Sigmoid colon (tissue), 7 donors: ENCODE results near the gene MYO1G. TPM values are rescaled to one million over a fixed set of nuclear protein-coding genes. Genes with fewer than 3 reads are reported as not detected.

ENCODE experiments used
- DNase-seq: peaks from one replicate; pipeline ENCODE4 v3.0.0-alpha.2; 2019
- H3K27ac ChIP-seq, 4 donors: fragments of 200-600 bp; sonication (generic); one replicate each; pipeline ENCODE4 v1.5.1; 2016 to 2019; ENCODE audit warnings: mild to moderate bottlenecking in 1 of 4
- H3K27me3 ChIP-seq, 3 donors: fragments of 200-600 bp; sonication (generic); one replicate each; pipeline ENCODE4 v1.5.1; 2019; ENCODE audit warnings: mild to moderate bottlenecking in 1 of 3
- H3K36me3 ChIP-seq, 4 donors: fragments of 200-600 bp; sonication (generic); one replicate each; pipeline ENCODE4 v1.5.1; 2016 to 2019
- H3K4me1 ChIP-seq, 4 donors: fragments of 200-600 bp; sonication (generic); one replicate each; pipeline ENCODE4 v1.5.1; 2017 to 2019
- H3K4me3 ChIP-seq, 4 donors: fragments of 200-600 bp; sonication (generic); one replicate each; pipeline ENCODE4 v1.5.1; 2017 to 2019; ENCODE audit warnings: mild to moderate bottlenecking in 2 of 4, moderate library complexity in 1 of 4
- H3K9me3 ChIP-seq, 4 donors: fragments of 200-600 bp in 3 of 4; sonication (generic) in 3 of 4; one replicate each; pipeline versions ENCODE4 v1.5.1 to v1.6.1; 2013 to 2019
- CTCF ChIP-seq, 4 experiments: fragments of 450-650 bp in 3 of 4; fragments of 200-600 bp in 1 of 4; IDR thresholded peaks; one replicate each; pipeline ENCODE4 v1.5.1; 2016 to 2019; ENCODE audit warnings: antibody characterized with exemption in 4 of 4, mild to moderate bottlenecking in 3 of 4, moderate library complexity in 2 of 4
- EP300 ChIP-seq, 4 donors: sonication (generic); formaldehyde crosslinking; IDR thresholded peaks; one replicate each; pipeline ENCODE4 v1.6.1; 2017; ENCODE audit warnings: antibody characterized with exemption in 4 of 4
- POLR2A ChIP-seq, 2 donors: fragments of 450-650 bp; IDR thresholded peaks; one replicate each; pipeline ENCODE4 v1.6.1; 2016; ENCODE audit warnings: antibody characterized with exemption in 2 of 2, mild to moderate bottlenecking in 2 of 2, moderate library complexity in 2 of 2
- POLR2AphosphoS5 ChIP-seq, 4 donors: sonication (generic); formaldehyde crosslinking; IDR thresholded peaks; one replicate each; pipeline ENCODE4 v1.6.1; 2017; ENCODE audit warnings: antibody characterized with exemption in 4 of 4
- WGBS, 2 donors: extraction: QIAGEN DNeasy Blood & Tissue Kit; methylation state at CpG; one replicate each; pipeline ENCODE4 v1.1.7; 2013; 5-methylcytosine and 5-hydroxymethylcytosine counted together
- intact Hi-C: fragments of 100-400 bp; cut with DNase I; formaldehyde crosslinking; loops from one replicate; pipeline ENCODE4 v1.15.1; 2023
- polyA plus RNA-seq, 3 donors: library from polyadenylated mRNA; stranded (reverse); fragments of 200-250 nt; gene quantifications; one replicate each; pipeline ENCODE4 v1.2.3, GENCODE V29; 2013
- total RNA-seq, 4 donors: library from RNA; depleted of rRNA; stranded (reverse); fragments of >200 nt; gene quantifications; one replicate each; pipeline ENCODE4 v1.1.0, GENCODE V29; 2016
- donor health status: healthy with polysubstance abuse.
- donor health status: Bipolar disorder and iron deficiency.
- donor health status: healthy.

MYO1G gene
- total and polyA plus RNA-seq, 7 donors = 1.1 to 19.5 (median 2.4) TPM

GRCh38 chr7:44977304-44977958 lies 1.4 kb downstream of the MYO1G start:
- WGBS, 2 donors = 32 to 50% methylated on average over 8 of the region's 8 CpGs
- no peak for TF ChIP-seq CTCF (IDR thresholded peaks at IDR 0.05)
- TF ChIP-seq EP300 (IDR thresholded peaks at IDR 0.05) = no peak
- Histone ChIP-seq H3K27me3 (no peaks in the 10 kb centered on the region), H3K27ac (no peak overlapping the region), H3K4me3 (no peak overlapping the region), H3K4me1 (peaks cover 0 to 21% (median 14%) of the 10 kb centered on the region in 4 donors), H3K36me3 (peaks cover 0 to 21% (median under 1%) of the 10 kb centered on the region in 4 donors), H3K9me3 (no peaks in the 10 kb centered on the region)
- intact Hi-C loops = no loop called here
- no peak for DNase-seq

- no peak overlapping the region for H3K27ac ChIP-seq
- WGBS, 2 donors = 93 to 95% methylated on average over 17 of the region's 17 CpGs
- H3K4me1 ChIP-seq = peaks cover 0 to 21% (median 14%) of the 10 kb centered on the region in 4 donors
- no peaks in the 10 kb centered on the region for H3K27me3 ChIP-seq
- TF ChIP-seq POLR2A (IDR thresholded peaks at IDR 0.05) = no peak
- DNase-seq = no peak
- intact Hi-C loops = no loop called here
- H3K36me3 ChIP-seq = peaks cover 0 to 14% (median 0%) of the 10 kb centered on the region in 4 donors
- H3K9me3 ChIP-seq = no peaks in the 10 kb centered on the region
- H3K4me3 ChIP-seq = no peak overlapping the region
These were observed 2.0 kb downstream of the MYO1G start for GRCh38 chr7:44976746-44977196.

DNA sequence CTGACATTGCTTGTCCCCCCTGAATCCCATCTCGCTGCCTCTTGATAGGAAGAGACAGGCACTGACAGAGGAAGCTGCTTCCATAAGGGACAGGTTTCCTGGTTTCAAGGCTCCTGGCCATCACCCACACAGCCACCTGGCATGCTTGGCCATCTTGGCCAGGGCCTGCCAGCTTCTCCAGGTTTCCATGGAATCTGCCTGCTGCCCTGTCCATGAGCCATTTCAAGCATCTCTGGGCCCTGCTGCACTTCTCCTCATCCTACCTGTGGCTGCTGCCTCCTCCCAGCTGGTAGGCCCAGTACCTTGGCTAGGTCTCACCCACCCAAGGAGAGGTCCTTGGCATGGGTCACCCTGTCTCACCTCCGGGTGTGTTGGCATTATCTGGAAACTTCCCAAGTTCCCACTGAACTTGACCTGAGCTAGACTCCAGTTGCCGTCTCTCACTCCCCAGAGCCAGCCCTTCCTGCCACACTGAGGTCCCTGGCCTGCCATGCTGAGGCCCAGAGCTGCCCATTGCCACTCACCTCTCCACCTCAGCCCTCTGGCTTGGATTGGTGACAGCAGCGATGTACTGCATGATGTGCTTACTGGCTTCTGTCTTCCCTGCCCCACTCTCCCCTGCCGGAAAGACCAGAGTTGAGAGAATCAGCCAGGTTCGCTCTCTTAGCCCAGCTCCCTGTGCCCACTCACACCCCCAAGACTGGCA lies 2.6 kb downstream of the MYO1G start:
- TF ChIP-seq CTCF (IDR thresholded peaks at IDR 0.05) (no peak), EP300 (IDR thresholded peaks at IDR 0.05) (no peak), POLR2AphosphoS5 (IDR thresholded peaks at IDR 0.05) (no peak), POLR2A (IDR thresholded peaks at IDR 0.05) (no peak)
- Histone ChIP-seq H3K9me3 (no peaks in the 10 kb centered on the region), H3K27ac (no peak overlapping the region), H3K36me3 (peaks cover 0 to 9% (median 0%) of the 10 kb centered on the region in 4 donors), H3K27me3 (no peaks in the 10 kb centered on the region), H3K4me3 (no peak overlapping the region), H3K4me1 (peaks cover 0 to 19% (median 14%) of the 10 kb centered on the region in 4 donors)
- WGBS, 2 donors = 91 to 94% methylated on average over 6 of the region's 6 CpGs
- no peak for DNase-seq
- intact Hi-C loops = no loop called here

DNA sequence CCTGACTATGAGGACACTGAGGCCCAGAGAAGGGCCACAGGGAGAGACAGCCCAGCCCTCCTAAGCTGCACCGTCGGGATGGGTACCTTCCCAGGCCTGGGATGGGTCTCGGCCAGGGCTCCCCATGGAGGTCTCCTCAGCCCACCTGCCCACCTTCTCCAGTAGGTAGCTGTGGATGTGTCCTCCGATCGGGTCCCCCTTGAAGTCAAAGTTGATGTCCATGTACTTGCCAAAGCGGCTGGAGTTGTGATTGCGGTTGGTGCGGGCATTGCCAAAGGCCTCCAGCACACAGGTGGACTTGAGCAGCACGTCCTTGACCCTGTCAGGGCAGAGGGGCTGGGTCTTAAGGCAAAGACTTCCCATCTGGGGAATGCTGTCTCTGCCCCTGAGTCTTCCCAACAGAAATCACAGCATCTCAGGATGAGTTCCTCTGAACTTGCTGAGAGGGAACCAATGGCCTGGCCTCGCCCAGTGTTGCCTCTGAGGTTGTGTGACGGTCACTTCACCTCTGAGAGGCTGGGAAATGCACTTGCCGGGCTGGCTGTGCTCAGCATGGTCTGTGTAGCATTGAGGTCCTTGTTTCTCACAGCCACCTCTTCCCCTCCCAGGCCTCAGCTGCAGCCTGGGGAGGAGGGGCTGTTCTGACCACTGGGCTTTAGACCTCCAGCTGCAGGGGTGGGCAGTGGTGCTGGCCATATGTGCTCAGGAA lies 3.3 kb downstream of the MYO1G start:
- intact Hi-C loops = no loop called here
- WGBS, 2 donors = 93 to 95% methylated on average over 12 of the region's 12 CpGs
- no peak overlapping the region for H3K4me3 ChIP-seq
- DNase-seq = no peak
- H3K9me3 ChIP-seq = no peaks in the 10 kb centered on the region
- H3K36me3 ChIP-seq = peaks cover 0 to 7% (median 0%) of the 10 kb centered on the region in 4 donors
- TF ChIP-seq CTCF (IDR thresholded peaks at IDR 0.05) (no peak), EP300 (IDR thresholded peaks at IDR 0.05) (no peak), POLR2AphosphoS5 (IDR thresholded peaks at IDR 0.05) (no peak), POLR2A (IDR thresholded peaks at IDR 0.05) (no peak)
- H3K27me3 ChIP-seq = no peaks in the 10 kb centered on the region
- no peak overlapping the region for H3K27ac ChIP-seq
- peaks cover 0 to 13% (median 8%) of the 10 kb centered on the region in 4 donors for H3K4me1 ChIP-seq

DNA sequence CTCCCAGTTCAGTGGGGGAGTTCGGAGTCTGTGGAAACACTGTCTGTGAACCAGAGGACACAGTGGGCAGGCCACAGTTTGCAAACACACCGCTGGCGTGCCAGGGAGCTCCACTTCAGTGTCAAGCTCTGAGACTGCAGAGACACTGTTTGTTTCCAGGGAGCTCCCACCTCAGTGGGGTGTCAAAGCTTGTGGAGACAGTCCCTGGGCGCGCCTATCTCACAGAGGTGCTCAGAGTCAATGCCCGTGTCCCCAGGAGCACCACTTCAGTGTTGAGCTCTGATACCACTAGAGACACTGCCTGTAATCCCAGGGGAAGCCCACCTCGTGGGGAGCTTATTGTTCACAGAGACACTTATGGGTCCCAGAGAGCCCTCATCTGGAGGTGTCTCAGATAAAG lies 4.3 kb downstream of the MYO1G start:
- no peak overlapping the region for H3K27ac ChIP-seq
- intact Hi-C loops = no loop called here
- H3K4me1 ChIP-seq = peaks cover 0 to 5% (median 1%) of the 10 kb centered on the region in 4 donors
- DNase-seq = no peak
- 88 to 89% methylated on average over 7 of the region's 7 CpGs for WGBS, 2 donors
- no peaks in the 10 kb centered on the region for H3K9me3 ChIP-seq
- TF ChIP-seq EP300 (IDR thresholded peaks at IDR 0.05) = no peak
- no peak for TF ChIP-seq POLR2A (IDR thresholded peaks at IDR 0.05)
- TF ChIP-seq CTCF (IDR thresholded peaks at IDR 0.05) = no peak
- TF ChIP-seq POLR2AphosphoS5 (IDR thresholded peaks at IDR 0.05) = no peak
- peaks cover 0 to 7% (median 0%) of the 10 kb centered on the region in 4 donors for H3K36me3 ChIP-seq
- H3K4me3 ChIP-seq = no peak overlapping the region
- no peaks in the 10 kb centered on the region for H3K27me3 ChIP-seq
